ENCODE measurements around the gene CRYL1.

DNA sequence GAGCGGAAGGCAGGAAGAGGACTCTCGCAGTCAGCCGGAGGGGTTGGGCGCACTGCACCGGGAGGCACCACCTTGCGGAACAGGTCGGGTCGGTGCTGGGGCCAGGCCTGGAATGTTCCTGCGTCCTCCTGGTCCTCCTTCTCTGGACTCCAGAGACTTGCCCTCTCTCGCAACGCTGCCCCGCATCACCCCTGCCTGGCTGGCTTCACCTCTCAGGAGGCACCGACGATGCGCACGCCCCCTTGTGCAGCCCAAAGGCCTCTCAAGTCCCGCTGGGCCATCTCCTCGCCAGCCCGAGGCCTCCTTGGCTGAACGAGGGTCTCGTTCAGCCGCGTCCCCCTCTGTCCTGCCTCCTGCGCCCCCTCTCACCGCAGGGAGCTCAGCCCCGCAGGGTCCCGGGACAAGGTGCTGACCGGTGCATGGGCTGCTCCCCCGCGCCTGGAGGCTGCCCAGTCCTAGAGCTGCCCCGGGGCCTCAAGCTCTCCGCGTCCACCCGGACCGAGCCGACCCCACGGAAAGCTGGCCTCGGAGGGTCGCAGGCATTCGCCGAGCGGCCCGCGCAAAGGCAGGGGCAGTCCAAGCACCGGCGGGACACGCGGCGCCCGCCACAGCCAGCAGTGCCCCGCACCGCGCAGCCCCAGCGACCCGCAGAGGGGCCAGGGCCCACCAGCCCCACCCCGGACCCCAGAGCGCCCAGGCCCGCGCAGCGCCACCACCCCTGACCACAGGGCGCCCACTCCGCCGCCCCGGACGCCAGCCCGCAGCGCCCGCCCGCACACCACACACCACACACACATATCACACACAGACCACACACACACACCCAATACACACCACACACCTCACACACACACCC, 133.8 kb downstream of the CRYL1 start:
- TF ChIP-seq POLR2A (IDR thresholded peaks at IDR 0.05; ENCODE audit: extremely low read depth, insufficient read length) (no peak), CTCF (IDR thresholded peaks at IDR 0.05; ENCODE audit: low read depth, low read length) (no peak), MYC (IDR thresholded peaks at IDR 0.05; ENCODE audit: low read depth, low read length) (no peak)

All from NB4 (cell line).